Spleen (tissue), 11 donors: ENCODE results near the gene GBX1. TPM values are rescaled to one million over a fixed set of nuclear protein-coding genes. Genes with fewer than 3 reads are reported as not detected.

ENCODE experiments used
- DNase-seq: peaks from one replicate; pipeline ENCODE4 v3.0.0-alpha.2; 2020
- H3K27ac ChIP-seq, 8 donors: fragments of 200-600 bp; sonication (generic) in 7 of 8; 1 replicate in 4 of 8; 2 replicates in 4 of 8; pipeline versions ENCODE4 v1.5.0 to v1.8.0; 2016 to 2021; ENCODE audit warnings: inconsistent platforms in 4 of 8, mild to moderate bottlenecking in 4 of 8, moderate library complexity in 1 of 8
- H3K27me3 ChIP-seq, 7 donors: fragments of 200-600 bp; sonication (generic) in 6 of 7; replicated peaks in 1 of 7; 1 replicate in 4 of 7; 2 replicates in 3 of 7; pipeline versions ENCODE4 v1.5.0 to v1.8.0; 2016 to 2021; ENCODE audit warnings: inconsistent platforms in 3 of 7, mild to moderate bottlenecking in 1 of 7
- H3K36me3 ChIP-seq, 6 donors: fragments of 200-600 bp; sonication (generic) in 5 of 6; 1 replicate in 4 of 6; 2 replicates in 2 of 6; pipeline versions ENCODE4 v1.5.0 to v1.8.0; 2016 to 2021; ENCODE audit warnings: inconsistent platforms in 2 of 6
- H3K4me1 ChIP-seq, 6 donors: fragments of 200-600 bp; sonication (generic) in 5 of 6; 1 replicate in 3 of 6; 2 replicates in 3 of 6; pipeline versions ENCODE4 v1.5.0 to v1.8.0; 2016 to 2021; ENCODE audit warnings: inconsistent platforms in 3 of 6
- H3K4me3 ChIP-seq, 8 donors: fragments of 200-600 bp; sonication (generic) in 7 of 8; 1 replicate in 4 of 8; 2 replicates in 4 of 8; pipeline versions ENCODE4 v1.5.0 to v1.8.0; 2016 to 2021; ENCODE audit warnings: inconsistent platforms in 4 of 8, mild to moderate bottlenecking in 4 of 8, moderate library complexity in 2 of 8
- H3K9me3 ChIP-seq, 8 donors: fragments of 200-600 bp; sonication (generic) in 7 of 8; 1 replicate in 4 of 8; 2 replicates in 4 of 8; pipeline versions ENCODE4 v1.5.0 to v1.8.0; 2016 to 2021; ENCODE audit warnings: inconsistent platforms in 4 of 8
- POLR2A ChIP-seq, 3 donors: fragments of 450-650 bp; IDR thresholded peaks; one replicate each; pipeline ENCODE4 v1.5.1; 2017; ENCODE audit warnings: antibody characterized with exemption in 3 of 3, mild to moderate bottlenecking in 1 of 3
- POLR2AphosphoS5 ChIP-seq, 3 donors: sonication (generic); formaldehyde crosslinking; IDR thresholded peaks; one replicate each; pipeline ENCODE4 v1.5.1; 2017; ENCODE audit warnings: antibody characterized with exemption in 3 of 3
- WGBS, 5 donors: extraction: QIAGEN DNeasy Blood & Tissue Kit in 3 of 5; methylation state at CpG; one replicate each; pipeline versions ENCODE4 v1.1.5 to v1.1.7; 2013 to 2018; 5-methylcytosine and 5-hydroxymethylcytosine counted together
- intact Hi-C: fragments of 100-400 bp; cut with DNase I; formaldehyde crosslinking; loops from one replicate; pipeline ENCODE4 v1.15.0; 2023; ENCODE audit warnings: low total_unique reads
- polyA plus RNA-seq, 3 donors: library from polyadenylated mRNA; stranded (reverse); fragments of 200-250 nt; gene quantifications; one replicate each; pipeline ENCODE4 v1.2.1, GENCODE V29; 2013
- total RNA-seq, 7 donors: library from RNA; depleted of rRNA in 3 of 7; stranded (reverse); fragments of >200 nt in 3 of 7; fragmentation: NEBNext Ultra II Directional in 4 of 7; extraction: Animal tissue kit (Norgen Biotek cat#: 25700) in 4 of 7; gene quantifications; one replicate each; pipeline versions ENCODE4 v1.1.0 to v1.2.1, GENCODE V29; 2016 to 2021
- TF ChIP-seq, protein P1 (sequence below), 11 experiments: fragments of 200-600 bp in 7 of 11; fragments of 450-650 bp in 4 of 11; sonication (generic) in 4 of 11; IDR thresholded peaks in 8 of 11; conservative IDR thresholded peaks in 3 of 11; 1 replicate in 7 of 11; 2 replicates in 4 of 11; pipeline versions ENCODE4 v1.4.0 to v1.8.0; 2016 to 2021; ENCODE audit warnings: antibody characterized with exemption in 11 of 11, inconsistent platforms in 4 of 11, mild to moderate bottlenecking in 1 of 11
- donor health status: healthy with polysubstance abuse.
- donor health status: DM: no; HTN: no; CAD: no; lungs with moderate emphysema.
- donor health status: DM: no; HTN: no; CAD: no.
- donor health status: Bipolar disorder and iron deficiency.
- donor health status: healthy.
- donor health status: DM: no; HTN: no; CAD: no.
- donor health status: DM: yes; HTN: yes; CAD: no.

Gene GBX1
- total and polyA plus RNA-seq, 10 donors, result not detected

- 62 to 83% (median 78%) methylated on average over 17 to 20 of the region's 20 CpGs for WGBS, 5 donors
- H3K4me1 ChIP-seq, result peaks cover 0 to 23% (median 16%) of the 10 kb centered on the region in 6 donors
- no peaks in the 10 kb centered on the region for H3K27me3 ChIP-seq
- H3K4me3 ChIP-seq, result no peak overlapping the region
- H3K36me3 ChIP-seq, result peaks cover 0 to 17% (median 0%) of the 10 kb centered on the region in 6 donors
- H3K27ac ChIP-seq, result no peak overlapping the region
- DNase-seq, result no peak
- peak in 1 of 3 donors; percentile 23 for TF ChIP-seq POLR2AphosphoS5 (IDR thresholded peaks at IDR 0.05)
- TF ChIP-seq POLR2A (IDR thresholded peaks at IDR 0.05), result no peak
- TF ChIP-seq, protein P1, sequence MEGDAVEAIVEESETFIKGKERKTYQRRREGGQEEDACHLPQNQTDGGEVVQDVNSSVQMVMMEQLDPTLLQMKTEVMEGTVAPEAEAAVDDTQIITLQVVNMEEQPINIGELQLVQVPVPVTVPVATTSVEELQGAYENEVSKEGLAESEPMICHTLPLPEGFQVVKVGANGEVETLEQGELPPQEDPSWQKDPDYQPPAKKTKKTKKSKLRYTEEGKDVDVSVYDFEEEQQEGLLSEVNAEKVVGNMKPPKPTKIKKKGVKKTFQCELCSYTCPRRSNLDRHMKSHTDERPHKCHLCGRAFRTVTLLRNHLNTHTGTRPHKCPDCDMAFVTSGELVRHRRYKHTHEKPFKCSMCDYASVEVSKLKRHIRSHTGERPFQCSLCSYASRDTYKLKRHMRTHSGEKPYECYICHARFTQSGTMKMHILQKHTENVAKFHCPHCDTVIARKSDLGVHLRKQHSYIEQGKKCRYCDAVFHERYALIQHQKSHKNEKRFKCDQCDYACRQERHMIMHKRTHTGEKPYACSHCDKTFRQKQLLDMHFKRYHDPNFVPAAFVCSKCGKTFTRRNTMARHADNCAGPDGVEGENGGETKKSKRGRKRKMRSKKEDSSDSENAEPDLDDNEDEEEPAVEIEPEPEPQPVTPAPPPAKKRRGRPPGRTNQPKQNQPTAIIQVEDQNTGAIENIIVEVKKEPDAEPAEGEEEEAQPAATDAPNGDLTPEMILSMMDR (IDR thresholded peaks at IDR 0.05 in 8 of 11, conservative IDR thresholded peaks at IDR 0.05 in 3 of 11), result no peak
- intact Hi-C loops, result no loop called here
- H3K9me3 ChIP-seq, result no peaks in the 10 kb centered on the region
Observed at GRCh38 chr7:151099486-151100211, 67.8 kb downstream of the GBX1 start.

Other genes with a start within 250 kb of the GBX1 start
- 1 to 10 TPM; 1.6 to 5.1 (median 2.8) TPM for gene KCNH2, start 189.4 kb downstream of the GBX1 start, total RNA-seq
- 1 to 10 TPM in 2 of 3 donors, under 1 TPM in 1; 0.67 to 2.5 (median 1.3) TPM for gene KCNH2, start 189.4 kb downstream of the GBX1 start, polyA plus RNA-seq
- 100 to 1,000 TPM; 106 to 455 (median 187) TPM for gene NOS3, start 176.7 kb downstream of the GBX1 start, total RNA-seq
- gene NOS3, start 176.7 kb downstream of the GBX1 start, polyA plus RNA-seq, result 10 to 100 TPM; 11.9 to 81.1 (median 28.4) TPM
- 1 to 10 TPM in 6 of 7 donors, under 1 TPM in 1; 0.66 to 3.8 (median 2.8) TPM for gene ATG9B, start 143.2 kb downstream of the GBX1 start, total RNA-seq
- gene ATG9B, start 143.2 kb downstream of the GBX1 start, polyA plus RNA-seq, result 1 to 10 TPM; 1.8 to 3.7 (median 1.9) TPM
- gene ABCB8, start 139.2 kb downstream of the GBX1 start, total RNA-seq, result 10 to 100 TPM; 22.5 to 42.6 (median 29.1) TPM
- gene ABCB8, start 139.2 kb downstream of the GBX1 start, polyA plus RNA-seq, result 10 to 100 TPM; 12.9 to 21.1 (median 17.2) TPM
- gene ASIC3, start 119.2 kb downstream of the GBX1 start, total RNA-seq, result 1 to 10 TPM; 1.5 to 5.0 (median 2.9) TPM
- 1 to 10 TPM; 1.1 to 3.7 (median 2.6) TPM for gene ASIC3, start 119.2 kb downstream of the GBX1 start, polyA plus RNA-seq
- 10 to 100 TPM in 4 of 7 donors, 1 to 10 TPM in 3; 7.5 to 17.9 (median 11.2) TPM for gene CDK5, start 109.8 kb downstream of the GBX1 start, total RNA-seq
- gene CDK5, start 109.8 kb downstream of the GBX1 start, polyA plus RNA-seq, result 10 to 100 TPM in 1 of 3 donors, 1 to 10 TPM in 2; 6.3 to 10.1 (median 9.2) TPM
- gene SLC4A2, start 108.1 kb downstream of the GBX1 start, total RNA-seq, result 100 to 1,000 TPM in 1 of 7 donors, 10 to 100 TPM in 6; 58.9 to 112 (median 85.2) TPM
- 100 to 1,000 TPM in 1 of 3 donors, 10 to 100 TPM in 2; 43.9 to 122 (median 99.4) TPM for gene SLC4A2, start 108.1 kb downstream of the GBX1 start, polyA plus RNA-seq
- 100 to 1,000 TPM in 1 of 7 donors, 10 to 100 TPM in 6; 72.9 to 102 (median 77.6) TPM for gene FASTK, start 86.9 kb downstream of the GBX1 start, total RNA-seq
- gene FASTK, start 86.9 kb downstream of the GBX1 start, polyA plus RNA-seq, result 100 to 1,000 TPM in 2 of 3 donors, 10 to 100 TPM in 1; 83.9 to 183 (median 136) TPM
- 10 to 100 TPM; 27.1 to 47.8 (median 38.2) TPM for gene TMUB1, start 84.2 kb downstream of the GBX1 start, total RNA-seq
- 10 to 100 TPM; 43.0 to 73.4 (median 45.9) TPM for gene TMUB1, start 84.2 kb downstream of the GBX1 start, polyA plus RNA-seq
- gene AGAP3, start 81.2 kb downstream of the GBX1 start, total RNA-seq, result 10 to 100 TPM; 43.2 to 94.4 (median 73.0) TPM
- gene AGAP3, start 81.2 kb downstream of the GBX1 start, polyA plus RNA-seq, result 10 to 100 TPM; 21.8 to 79.1 (median 51.2) TPM
- not detected for gene ASB10, start 19.6 kb upstream of the GBX1 start, total RNA-seq
- gene ASB10, start 19.6 kb upstream of the GBX1 start, polyA plus RNA-seq, result not detected
- not detected for gene H2BK1, start 42.8 kb upstream of the GBX1 start, total RNA-seq
- gene H2BK1, start 42.8 kb upstream of the GBX1 start, polyA plus RNA-seq, result under 1 TPM in 1 of 3 donors, not detected in 2; 0.24 TPM
- 10 to 100 TPM; 22.7 to 30.0 (median 29.8) TPM for gene ABCF2, start 59.5 kb upstream of the GBX1 start, total RNA-seq
- gene ABCF2, start 59.5 kb upstream of the GBX1 start, polyA plus RNA-seq, result 10 to 100 TPM in 2 of 3 donors, 1 to 10 TPM in 1; 9.2 to 19.3 (median 12.9) TPM
- gene CHPF2, start 64.8 kb upstream of the GBX1 start, total RNA-seq, result 10 to 100 TPM; 39.9 to 55.4 (median 47.6) TPM
- 10 to 100 TPM; 16.3 to 30.0 (median 27.8) TPM for gene CHPF2, start 64.8 kb upstream of the GBX1 start, polyA plus RNA-seq
- gene SMARCD3, start 81.0 kb upstream of the GBX1 start, total RNA-seq, result 10 to 100 TPM; 12.0 to 40.2 (median 18.1) TPM
- gene SMARCD3, start 81.0 kb upstream of the GBX1 start, polyA plus RNA-seq, result 10 to 100 TPM in 2 of 3 donors, 1 to 10 TPM in 1; 8.8 to 16.2 (median 15.1) TPM
- gene NUB1, start 174.1 kb upstream of the GBX1 start, total RNA-seq, result 10 to 100 TPM; 60.2 to 80.9 (median 70.2) TPM
- gene NUB1, start 174.1 kb upstream of the GBX1 start, polyA plus RNA-seq, result 10 to 100 TPM; 25.2 to 48.2 (median 26.1) TPM
- gene WDR86, start 242.3 kb upstream of the GBX1 start, total RNA-seq, result 10 to 100 TPM; 15.4 to 71.9 (median 58.1) TPM
- gene WDR86, start 242.3 kb upstream of the GBX1 start, polyA plus RNA-seq, result 10 to 100 TPM in 1 of 3 donors, 1 to 10 TPM in 2; 2.8 to 29.5 (median 8.6) TPM